Upper lobe of left lung (tissue), 4 donors: ENCODE results near the gene PDCD6IP.

Experiments used
- EP300 ChIP-seq, 4 donors: sonication (generic); formaldehyde crosslinking; IDR thresholded peaks; one replicate each; pipeline ENCODE4 v1.5.1; 2017; ENCODE audit warnings: antibody characterized with exemption in 4 of 4, control low read depth in 2 of 4
- POLR2A ChIP-seq, 4 donors: fragments of 450-650 bp; IDR thresholded peaks; one replicate each; pipeline ENCODE4 v1.5.1; 2016 to 2017; ENCODE audit warnings: antibody characterized with exemption in 4 of 4, mild to moderate bottlenecking in 2 of 4
- POLR2AphosphoS5 ChIP-seq, 2 donors: sonication (generic); formaldehyde crosslinking; IDR thresholded peaks; one replicate each; pipeline ENCODE4 v1.5.1; 2017; ENCODE audit warnings: antibody characterized with exemption in 2 of 2
- TF ChIP-seq, protein P1 (sequence below), 6 experiments: fragments of 450-650 bp in 4 of 6; fragments of 200-600 bp in 2 of 6; sonication (generic) in 2 of 6; IDR thresholded peaks; one replicate each; pipeline ENCODE4 v1.5.1; 2016 to 2019; ENCODE audit warnings: antibody characterized with exemption in 6 of 6

DNA sequence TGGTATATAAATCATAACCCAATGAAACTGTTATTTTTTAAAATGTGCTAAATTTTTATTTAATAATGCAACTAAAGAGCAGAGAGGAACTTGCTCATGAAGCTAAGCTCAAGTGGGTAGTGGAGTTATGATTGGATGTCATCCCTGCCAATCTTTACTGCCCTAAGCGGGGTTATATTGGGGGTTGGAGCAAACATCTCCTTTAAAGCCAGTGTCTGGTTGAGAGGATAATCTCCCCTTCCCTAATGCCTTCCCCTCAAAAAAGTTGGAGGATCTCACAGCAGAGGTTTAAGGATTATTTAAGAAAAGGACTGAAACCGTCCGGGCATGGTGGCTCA is 48.2 kb upstream of the PDCD6IP start:
- TF ChIP-seq, protein P1, sequence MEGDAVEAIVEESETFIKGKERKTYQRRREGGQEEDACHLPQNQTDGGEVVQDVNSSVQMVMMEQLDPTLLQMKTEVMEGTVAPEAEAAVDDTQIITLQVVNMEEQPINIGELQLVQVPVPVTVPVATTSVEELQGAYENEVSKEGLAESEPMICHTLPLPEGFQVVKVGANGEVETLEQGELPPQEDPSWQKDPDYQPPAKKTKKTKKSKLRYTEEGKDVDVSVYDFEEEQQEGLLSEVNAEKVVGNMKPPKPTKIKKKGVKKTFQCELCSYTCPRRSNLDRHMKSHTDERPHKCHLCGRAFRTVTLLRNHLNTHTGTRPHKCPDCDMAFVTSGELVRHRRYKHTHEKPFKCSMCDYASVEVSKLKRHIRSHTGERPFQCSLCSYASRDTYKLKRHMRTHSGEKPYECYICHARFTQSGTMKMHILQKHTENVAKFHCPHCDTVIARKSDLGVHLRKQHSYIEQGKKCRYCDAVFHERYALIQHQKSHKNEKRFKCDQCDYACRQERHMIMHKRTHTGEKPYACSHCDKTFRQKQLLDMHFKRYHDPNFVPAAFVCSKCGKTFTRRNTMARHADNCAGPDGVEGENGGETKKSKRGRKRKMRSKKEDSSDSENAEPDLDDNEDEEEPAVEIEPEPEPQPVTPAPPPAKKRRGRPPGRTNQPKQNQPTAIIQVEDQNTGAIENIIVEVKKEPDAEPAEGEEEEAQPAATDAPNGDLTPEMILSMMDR (IDR thresholded peaks at IDR 0.05): no peak
- TF ChIP-seq POLR2A (IDR thresholded peaks at IDR 0.05): no peak
- TF ChIP-seq EP300 (IDR thresholded peaks at IDR 0.05): no peak
- TF ChIP-seq POLR2AphosphoS5 (IDR thresholded peaks at IDR 0.05): no peak
